DMS153 treated with DMSO at 0.1 percent for 48 hours (cell line): ENCODE results near the gene C20orf204.

Experiments
- DNase-seq: peaks from one replicate; lab custom pipeline; 2025; ENCODE audit not compliant: unreplicated experiment; lab: John Stamatoyannopoulos, UW

The C20orf204 gene

DNA sequence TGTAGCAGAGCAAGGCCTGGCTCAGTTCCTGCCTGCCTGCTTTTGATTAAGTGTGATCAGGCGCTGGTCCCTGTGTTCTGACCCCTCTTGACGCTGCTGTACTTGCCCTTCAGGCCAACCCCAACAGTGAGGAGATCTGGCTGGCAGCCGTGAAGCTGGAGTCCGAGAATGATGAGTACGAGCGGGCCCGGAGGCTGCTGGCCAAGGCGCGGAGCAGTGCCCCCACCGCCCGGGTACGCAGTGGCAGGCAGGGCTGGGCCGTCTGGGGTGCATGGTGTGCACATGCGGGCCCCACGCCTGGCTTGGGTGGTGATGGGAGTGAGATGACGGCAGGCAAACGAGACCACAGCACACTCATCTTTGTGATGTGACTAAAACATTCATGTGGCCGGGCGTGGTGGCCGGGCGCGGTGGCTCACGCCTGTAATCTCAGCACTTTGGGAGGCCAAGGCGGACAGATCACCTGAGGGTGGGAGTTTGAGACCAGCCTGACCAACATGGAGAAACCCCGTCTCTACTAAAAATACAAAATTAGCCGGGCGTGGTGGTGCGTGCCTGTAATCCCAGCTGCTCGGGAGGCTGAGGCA is 10.1 kb upstream of the C20orf204 start:
- DNase-seq: no peak

DNA sequence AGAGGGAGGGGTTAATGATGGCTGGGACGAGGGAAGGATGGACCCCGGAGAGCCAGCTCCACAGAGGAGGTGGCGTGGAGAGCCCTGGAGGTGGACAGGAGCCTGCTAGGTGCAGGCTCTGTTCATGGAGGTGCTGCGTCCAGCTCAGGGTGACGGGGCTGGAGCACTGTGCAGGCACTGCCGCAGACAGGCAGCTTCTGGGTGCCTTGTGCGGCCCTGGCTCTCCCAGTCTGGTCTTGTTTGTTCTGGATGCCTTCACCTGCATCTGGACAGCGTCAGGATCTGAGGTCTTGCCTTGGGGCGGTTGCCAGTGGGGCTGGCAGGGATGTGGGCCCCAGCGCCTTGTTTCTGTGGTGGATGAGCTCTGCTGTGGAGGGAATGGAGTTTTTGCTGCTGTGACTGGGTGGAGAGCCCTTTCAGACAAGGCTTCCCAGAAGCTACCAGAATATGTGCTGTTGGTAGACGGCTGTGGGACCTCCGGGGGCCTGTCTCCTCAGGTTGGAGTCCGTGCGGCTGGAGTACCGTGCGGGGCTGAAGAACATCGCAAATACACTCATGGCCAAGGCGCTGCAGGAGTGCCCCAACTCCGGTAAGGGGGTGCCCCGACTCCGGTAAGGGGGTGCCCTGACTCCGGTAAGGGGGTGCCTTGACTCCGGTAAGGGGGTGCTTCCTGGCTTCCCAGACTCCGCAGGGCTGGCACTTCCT is 7.8 kb upstream of the C20orf204 start:
- DNase-seq: no peak

DNA sequence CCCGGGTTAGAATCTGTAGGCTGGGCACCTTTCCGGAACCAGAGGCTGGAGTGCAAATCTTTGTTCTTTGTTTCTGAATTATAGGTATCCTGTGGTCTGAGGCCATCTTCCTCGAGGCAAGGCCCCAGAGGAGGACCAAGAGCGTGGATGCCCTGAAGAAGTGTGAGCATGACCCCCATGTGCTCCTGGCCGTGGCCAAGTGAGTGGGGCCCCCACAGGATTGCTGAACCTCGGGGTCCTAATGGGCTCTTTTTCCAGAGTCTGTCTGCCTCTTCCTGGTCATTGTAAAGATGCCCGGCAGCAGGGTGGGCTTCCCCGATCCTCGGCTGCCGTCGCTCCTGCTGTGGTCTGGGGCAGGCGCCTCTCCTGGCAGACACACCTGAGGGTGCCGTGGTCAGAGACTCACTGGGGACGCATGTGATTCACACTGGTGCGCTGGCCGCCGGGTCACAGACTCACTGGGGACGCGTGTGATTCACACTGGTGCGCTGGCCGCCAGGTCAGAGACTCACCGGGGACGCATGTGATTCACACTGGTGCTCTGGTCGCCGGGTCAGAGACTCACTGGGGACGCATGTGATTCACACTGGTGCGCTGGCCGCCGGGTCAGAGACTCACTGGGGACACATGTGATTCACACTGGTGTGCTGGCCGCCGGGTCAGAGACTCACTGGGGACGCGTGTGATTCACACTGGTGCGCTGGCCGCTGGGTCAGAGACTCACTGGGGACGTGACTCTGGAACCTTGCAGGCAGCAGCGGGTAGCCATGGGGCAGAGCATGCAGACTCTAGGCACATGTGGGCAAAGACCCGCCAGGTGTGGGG is 6.5 kb upstream of the C20orf204 start:
- no peak for DNase-seq

DNA sequence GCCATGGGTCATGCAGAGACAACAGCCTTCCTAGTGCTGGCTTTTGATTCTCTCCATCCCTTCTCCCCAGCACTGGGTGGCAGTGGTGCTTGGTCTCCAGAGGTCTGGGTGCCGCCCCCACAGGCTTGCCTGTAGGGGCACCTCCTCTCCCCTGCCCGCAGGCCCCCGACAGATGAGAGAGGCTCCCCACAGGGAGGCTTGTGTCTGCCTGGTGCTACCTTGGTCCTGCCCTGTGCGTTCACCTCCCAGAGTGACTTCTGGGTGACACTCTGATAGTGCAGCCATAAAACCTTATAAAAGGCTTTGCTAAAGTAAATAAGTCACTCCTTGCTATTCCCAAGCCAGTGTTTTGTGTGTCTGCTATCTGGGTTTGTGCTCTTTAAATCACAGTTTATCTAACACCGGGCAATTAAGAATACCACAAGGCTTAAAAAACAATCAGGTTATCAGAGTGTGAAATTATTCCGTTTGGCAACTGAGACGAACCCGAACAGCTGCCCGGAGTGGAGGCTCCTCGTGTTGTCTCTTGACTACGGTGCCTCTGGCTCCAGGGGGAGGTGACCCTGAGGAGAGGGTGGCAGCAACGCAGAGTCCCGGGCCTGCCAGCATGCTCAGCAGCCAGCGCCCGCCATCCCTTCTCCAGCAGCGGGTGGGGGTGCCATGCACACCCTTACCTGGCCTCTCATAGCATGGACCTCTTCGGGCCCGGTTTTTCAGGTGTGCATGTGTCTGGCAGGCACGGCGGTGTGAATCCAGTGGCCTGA is 5.4 kb upstream of the C20orf204 start:
- no peak for DNase-seq

DNA sequence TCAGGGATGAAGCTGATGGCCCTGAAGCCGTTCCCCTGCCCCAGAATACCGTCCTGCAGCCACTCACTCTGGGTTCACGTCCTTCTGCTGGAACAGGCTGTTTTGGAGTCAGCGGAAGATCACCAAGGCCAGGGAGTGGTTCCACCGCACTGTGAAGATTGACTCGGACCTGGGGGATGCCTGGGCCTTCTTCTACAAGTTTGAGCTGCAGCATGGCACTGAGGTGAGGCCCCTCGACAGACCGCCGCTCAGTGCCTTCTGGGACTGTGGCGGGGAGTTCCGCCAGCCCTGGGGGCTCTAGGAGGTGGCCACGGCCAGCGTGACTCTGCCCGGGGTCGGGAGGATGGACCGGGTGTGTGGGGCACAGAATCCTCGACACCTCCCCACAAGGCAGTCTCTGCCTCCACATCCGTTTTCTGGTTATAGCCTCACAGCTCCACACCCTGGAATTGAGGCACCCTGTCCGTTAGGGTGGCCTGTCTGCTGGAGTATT is 4.1 kb upstream of the C20orf204 start:
- no peak for DNase-seq

DNA sequence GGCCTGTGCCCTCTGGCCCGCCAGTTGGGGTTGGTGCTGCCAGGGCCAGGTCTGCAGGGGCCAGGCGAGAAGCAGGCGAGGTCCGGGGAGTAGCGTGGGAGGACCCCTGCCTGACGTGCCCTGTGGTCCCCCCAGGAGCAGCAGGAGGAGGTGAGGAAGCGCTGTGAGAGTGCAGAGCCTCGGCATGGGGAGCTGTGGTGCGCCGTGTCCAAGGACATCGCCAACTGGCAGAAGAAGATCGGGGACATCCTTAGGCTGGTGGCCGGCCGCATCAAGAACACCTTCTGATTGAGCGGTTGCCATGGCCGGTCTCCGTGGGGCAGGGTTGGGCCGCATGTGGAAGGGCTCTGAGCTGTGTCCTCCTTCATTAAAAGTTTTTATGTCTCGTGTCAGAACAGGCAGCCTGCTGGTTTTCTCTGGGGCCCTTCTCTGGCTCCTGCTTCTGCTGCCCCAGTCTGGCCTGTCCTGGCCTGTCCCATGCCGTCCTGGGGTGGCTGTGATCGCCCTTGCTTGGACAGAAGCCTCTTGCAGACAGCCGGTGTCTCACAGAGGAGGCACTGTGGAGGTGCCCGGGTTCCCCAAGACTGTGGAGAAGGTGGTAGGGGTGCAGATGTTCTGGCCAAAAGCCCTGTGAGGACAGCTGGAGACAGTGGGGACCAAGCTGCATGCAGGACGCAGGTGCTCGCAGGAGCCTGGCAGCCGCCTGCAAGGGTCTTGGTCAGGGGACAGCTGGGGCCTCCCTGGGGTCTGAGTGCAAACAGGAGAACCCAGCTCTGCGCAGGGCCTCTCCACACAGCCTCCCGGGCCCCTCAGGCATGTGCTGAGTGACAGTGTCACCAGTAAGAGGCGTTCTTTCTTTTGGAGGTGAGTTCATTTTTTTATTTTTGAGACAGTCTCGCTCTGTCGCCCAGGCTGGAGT is 3.0 kb upstream of the C20orf204 start:
- no peak for DNase-seq

DNA sequence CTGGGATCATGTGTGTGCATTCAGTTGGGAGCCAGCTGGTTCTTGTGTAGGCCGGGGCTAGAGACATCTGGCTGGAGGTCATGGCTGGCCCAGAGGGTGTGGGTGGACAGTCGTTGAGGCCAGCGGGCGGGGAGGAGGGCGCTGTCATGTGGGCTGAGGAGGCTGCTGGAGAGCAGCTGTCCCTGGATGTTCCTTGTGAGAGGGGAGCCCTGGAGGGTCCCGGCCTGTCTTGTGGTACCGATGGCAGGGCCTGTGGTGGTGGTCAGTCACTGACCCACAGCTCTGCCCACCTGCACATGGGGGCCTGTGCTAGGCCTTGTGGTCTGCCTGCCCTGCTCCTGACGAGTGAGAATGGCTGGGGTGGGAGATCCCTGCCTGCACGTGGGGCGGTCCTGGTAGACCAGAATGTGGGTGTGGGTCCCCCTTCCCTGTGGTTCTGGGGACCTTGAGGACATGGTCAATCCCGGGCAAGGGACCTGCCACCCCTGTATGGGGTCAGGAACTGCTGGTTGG is 1.9 kb upstream of the C20orf204 start:
- DNase-seq: no peak

DNA sequence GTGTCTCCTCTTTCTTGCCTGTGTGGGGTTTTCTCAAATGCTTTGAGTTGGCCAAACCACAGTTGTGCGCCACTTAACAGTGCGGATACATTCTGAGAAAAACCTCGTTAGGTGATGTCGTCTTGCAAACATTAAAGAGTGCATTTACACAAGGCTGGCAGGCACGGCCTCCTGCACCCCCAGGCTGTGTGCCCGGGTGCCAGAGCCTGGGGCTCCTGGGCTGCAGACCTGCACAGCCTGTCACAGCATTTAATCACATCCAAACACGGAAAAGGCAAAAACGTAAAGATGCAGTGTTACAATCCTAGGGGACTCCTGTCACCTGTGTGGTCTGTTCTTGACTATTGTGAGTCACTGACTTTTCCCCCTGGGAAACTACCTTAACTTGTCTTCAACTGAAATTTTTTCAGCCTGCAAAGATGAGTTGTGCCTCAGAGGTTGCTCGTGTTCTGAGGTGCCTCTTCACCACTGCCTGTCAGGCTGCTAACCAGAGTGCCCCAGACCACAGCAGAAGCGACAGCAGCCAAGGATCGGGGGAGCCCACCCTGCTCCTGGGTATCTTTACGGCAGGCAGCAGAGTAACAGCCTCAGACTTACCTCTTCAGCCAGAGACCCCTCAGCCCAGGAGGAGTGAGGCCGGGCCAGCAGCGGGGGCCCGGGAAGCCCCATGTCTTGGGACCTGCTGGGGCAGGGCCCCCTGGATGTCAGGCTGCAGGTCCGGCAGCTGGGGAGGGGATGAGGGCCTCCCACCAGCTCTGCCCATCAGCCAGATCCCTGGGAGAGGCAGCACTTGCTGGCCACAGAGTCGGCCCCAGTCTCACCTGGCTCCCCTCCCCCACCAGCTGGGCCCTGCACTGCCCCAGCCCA is 683 bp upstream of the C20orf204 start:
- no peak for DNase-seq

DNA sequence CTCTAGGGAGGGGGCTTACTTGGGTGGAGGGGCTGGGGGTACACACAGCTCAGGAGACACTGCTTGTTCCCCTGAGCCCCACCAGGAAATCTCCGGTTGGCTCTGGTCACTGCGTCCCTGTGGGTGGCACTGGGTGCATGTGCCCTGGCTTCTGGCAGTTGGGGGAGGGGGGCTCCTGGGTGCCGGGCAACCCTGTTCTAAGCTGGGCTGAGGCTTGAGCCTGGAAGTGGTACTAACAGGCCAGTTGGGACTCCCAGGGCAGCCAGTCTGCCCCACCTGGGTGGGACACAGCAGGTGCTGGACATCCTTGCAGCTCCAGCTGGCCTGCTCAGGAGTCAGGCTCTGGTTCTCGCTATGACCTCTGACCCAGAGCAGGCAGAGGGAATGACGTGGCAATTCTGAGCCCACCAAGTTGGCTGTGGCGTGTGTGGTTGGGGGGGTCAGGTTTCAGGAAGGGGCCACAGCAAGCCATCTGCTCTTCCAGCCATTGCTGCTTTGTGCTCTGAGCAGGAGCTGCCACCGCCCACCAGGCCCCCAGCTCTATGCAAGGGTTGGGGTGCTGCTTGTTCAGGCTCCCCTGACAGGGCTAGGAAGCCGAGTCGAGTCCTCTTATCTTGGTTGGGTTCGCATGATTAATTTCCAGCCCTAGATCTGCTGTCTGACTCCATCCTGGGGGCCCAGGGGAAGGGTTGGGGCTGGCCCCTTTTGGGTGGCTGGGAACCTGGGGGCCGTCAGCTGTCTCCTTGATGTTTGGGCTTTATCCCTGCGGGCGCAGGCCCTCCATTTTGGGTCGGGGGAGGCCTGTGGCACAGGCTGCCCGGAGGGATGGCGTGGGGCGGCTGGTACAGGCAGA is 590 bp downstream of the C20orf204 start:
- DNase-seq: no peak

DNA sequence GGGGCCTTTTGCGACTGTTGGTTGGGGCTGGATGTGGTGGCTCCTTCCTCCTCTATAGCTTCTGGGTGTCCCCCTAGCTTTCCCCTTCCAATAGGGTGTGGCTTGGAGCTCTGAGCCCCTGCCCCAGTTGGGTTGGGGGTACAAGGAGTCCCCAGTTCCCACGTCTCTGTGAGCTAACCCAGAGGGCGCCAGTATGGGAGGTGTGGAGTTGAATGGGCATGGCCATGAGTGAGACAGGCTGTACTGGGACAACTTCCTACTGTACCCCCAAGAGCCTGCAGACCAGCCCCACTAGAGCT is 1.2 kb downstream of the C20orf204 start:
- DNase-seq: no peak

DNA sequence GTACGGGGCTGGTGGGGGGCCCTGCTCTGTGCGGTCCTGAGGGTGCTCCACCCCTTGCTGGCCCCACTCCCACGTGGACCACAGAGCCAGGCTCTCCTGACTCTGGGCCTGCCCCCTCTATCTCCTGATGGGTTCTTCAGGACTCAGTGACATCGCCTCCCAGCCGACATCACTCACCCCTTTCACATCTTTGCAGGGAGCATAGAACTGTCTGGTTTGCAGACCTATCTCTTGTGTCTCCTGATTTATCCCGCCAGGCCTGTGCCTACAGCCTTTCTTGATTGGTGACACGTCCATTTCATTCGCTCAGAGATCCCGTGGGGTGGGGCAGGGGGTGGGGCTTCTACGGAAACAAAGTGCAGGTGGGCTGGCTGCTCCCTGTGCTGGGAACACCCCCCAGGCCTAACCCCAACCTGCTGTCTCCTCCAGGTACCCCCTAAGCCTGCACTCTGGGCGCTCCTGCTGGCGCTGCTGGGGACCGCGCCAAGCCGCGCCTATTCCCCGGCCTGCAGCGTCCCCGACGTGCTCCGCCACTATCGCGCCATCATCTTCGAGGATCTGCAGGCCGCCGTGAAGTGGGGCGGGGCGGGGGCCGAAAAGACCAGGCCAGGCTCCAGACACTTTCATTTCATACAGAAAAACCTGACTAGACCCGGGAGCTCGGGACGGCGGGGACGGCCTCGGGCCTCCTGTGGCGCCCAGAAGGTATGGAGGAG is 1.7 kb downstream of the C20orf204 start:
- DNase-seq: no peak

DNA sequence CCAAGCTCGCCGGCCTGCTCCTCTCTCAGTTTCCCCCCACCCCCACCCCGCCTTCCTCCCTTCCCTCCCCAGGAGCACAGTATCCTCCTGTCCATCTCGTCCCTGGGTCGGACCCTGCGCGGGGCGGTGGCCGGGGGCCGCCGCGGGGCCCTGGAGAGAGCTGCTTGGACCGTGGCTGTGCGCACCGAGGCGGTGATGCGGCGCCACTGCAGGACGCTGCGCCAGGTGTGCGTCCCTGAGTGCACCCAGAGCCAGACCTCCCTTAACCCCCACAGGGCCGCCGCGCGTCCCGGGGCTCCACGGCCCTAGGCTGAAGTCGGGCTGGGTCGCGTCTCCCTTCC is 2.2 kb downstream of the C20orf204 start:
- DNase-seq: no peak

DNA sequence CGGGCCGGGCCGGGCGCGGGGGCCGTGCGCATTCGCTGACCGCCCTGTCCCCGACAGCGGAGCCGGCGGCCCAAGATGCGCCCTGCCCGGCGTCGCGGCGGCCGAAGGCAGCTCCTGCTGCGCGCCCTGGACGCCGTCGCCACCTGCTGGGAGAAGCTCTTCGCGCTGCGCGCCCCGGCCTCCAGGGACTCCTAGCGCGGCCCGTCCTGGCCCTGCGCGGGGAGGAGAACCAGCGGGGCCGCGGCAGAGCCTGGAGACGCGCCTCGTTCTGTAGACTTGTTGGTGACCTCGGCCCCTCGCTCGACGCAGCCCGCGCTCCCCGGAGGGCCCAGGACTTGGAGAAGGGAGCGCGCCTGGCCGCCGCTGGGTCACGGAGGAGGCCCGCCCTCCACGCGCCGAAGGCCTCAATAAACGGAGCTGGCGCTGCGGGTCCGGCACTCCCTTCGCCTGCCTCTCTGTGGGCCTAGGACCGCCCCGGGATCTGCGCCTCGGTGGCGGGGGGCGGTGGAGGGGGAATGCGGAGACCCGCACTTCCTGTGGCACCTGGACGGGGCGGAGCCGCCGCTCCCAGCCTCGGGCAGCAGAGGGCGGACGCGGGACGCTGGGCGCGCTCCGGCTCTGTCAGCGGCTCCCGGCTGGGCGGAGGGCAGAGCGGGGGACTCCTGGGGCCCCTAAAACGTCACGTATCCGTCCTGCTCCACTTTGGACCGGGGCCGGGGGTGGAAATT is 2.7 kb downstream of the C20orf204 start:
- peak; percentile 51 for DNase-seq

DNA sequence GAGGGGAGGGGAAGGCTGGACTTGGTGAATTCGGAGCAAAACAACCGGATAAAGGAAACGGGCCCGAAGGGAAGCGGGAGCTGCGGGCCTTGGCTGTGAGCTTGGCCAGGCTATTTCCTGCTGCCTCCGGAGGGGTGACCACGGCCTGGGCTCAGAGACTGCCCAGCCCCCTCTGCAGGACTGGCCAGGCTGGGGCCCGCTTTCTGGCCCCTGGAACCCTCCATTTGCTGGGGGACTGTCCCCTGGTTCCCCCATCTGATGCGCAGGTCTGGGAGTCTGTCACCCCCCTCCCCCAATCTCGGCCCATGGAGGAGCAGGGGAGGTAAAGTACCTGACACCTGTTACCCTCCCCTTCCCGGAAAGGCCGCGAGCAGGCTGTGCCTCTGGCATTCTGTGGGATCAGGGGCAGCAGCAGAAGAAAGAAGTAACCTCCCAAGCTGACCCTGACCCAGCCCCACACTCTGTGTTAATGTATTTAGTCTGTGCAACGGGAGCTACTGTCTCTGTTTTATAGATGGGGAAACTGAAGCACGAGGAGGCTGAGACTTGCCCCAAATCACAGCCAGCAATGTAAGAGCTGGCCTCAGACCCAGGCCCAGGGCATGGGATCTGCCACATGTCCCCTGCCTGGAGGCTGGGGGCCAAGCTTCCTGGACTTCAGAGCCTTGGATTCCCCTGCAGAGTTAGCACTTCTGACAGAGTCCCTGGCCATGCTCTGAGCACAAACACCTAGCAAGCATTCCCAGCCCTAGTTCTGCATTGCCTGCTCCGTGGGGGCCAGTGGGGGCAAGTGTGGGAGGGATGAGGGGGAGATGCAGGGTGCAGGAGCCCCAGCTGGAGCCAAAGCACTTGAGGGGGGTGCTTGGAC is 3.5 kb downstream of the C20orf204 start:
- no peak for DNase-seq

DNA sequence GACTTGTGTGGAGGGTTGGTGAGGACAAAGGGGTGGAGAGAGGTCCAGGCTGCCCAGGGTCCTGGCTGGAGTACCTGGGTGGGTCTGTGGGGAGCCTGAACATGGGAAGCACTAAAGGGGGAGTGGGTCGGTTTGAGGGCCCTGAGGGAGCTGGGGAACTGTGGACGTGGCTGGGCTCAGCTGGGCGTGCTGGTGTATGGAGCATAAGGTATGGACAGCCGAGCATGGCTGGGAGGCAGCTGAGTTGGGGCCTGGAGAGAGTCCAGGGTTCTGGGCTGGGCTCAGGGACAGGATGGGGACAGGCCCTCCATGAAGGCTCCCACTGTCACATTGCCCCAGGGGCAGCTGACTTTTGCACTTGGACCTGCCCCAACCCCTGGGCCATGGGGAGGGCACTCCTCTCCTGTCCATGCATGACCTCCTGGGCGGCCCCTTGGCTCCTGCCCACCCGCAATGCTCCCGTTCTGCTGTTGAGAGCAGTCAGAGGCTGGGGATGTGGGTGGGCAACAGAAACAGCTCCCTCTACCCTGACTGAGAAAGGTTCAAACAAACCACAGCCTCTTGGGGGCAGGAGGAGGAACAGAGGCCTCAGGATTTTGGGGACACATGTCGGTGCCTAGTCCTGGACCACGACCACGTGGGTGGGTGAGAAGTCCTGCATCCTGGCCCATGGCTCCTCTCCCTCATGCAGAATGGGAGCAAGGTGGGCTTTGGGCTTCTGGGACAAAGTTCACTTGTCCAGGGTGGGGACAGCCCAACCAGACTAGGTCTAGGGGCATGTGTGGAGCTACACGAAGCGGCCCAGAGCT is 4.5 kb downstream of the C20orf204 start:
- no peak for DNase-seq
